ENCODE measurements around the gene FILIP1. TPM values are rescaled to one million over a fixed set of nuclear protein-coding genes. Genes with fewer than 3 reads are reported as not detected.

Gene FILIP1
- polyA plus RNA-seq, 2 of the 4 experiments (the other 2 are of a cell fraction) = 2.3 to 15.6 TPM

DNA sequence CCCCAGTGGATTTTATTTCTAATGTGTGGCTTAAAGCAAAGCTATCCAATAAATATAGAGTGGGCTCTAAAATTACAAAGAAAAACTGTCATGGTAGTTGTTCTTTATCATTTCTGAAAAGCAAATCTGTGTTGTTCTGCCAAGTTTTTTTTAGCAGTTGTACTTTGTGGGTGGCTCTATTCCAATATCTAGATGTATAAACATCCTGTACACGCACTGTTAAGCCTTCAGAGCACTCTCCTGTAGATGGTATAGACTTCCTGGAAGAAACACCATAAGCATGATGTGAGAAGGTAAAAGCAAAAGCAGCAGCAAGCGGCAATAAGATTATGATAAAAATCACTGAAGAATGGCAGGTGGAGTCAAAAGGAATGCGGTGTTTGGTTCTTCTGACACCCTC is 187.5 kb downstream of the FILIP1 start:
- H3K4me3 ChIP-seq = no peak overlapping the region
- ChIA-PET CTCF (no interaction called here), POLR2A (no interaction called here)
- DNase-seq (ENCODE audit: low read depth in 1 of 2, low spot score in 1 of 2) = no peak
- ATAC-seq = no peak
- TF ChIP-seq FOSL2 (IDR thresholded peaks at IDR 0.05) = no peak
- TF ChIP-seq FOSL2 (CRISPR knock-in tag; IDR thresholded peaks at IDR 0.05) = no peak
- TF ChIP-seq ZFP36 (IDR thresholded peaks at IDR 0.05; ENCODE audit: borderline replicate concordance, partially characterized antibody) = no peak
- no peak for TF ChIP-seq JUN (IDR thresholded peaks at IDR 0.05)
- TF ChIP-seq EP300 (IDR thresholded peaks at IDR 0.05) = no peak
- no peak for TF ChIP-seq HOXA7 (CRISPR knock-in tag; IDR thresholded peaks at IDR 0.05)
- TF ChIP-seq RNF2 (IDR thresholded peaks at IDR 0.05; ENCODE audit: borderline replicate concordance, low read depth) = no peak
- TF ChIP-seq, protein P1, sequence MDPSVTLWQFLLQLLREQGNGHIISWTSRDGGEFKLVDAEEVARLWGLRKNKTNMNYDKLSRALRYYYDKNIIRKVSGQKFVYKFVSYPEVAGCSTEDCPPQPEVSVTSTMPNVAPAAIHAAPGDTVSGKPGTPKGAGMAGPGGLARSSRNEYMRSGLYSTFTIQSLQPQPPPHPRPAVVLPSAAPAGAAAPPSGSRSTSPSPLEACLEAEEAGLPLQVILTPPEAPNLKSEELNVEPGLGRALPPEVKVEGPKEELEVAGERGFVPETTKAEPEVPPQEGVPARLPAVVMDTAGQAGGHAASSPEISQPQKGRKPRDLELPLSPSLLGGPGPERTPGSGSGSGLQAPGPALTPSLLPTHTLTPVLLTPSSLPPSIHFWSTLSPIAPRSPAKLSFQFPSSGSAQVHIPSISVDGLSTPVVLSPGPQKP (IDR thresholded peaks at IDR 0.05; ENCODE audit: low read depth, low read length) = no peak
- TF ChIP-seq MAFK (IDR thresholded peaks at IDR 0.05; ENCODE audit: partially characterized antibody) = no peak
- TF ChIP-seq ZNF302 (CRISPR knock-in tag; IDR thresholded peaks at IDR 0.05) = no peak
- TF ChIP-seq, protein P2, sequence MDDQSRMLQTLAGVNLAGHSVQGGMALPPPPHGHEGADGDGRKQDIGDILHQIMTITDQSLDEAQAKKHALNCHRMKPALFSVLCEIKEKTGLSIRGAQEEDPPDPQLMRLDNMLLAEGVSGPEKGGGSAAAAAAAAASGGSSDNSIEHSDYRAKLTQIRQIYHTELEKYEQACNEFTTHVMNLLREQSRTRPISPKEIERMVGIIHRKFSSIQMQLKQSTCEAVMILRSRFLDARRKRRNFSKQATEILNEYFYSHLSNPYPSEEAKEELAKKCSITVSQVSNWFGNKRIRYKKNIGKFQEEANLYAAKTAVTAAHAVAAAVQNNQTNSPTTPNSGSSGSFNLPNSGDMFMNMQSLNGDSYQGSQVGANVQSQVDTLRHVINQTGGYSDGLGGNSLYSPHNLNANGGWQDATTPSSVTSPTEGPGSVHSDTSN (IDR thresholded peaks at IDR 0.05) = no peak
- no peak for TF ChIP-seq ESRRA (IDR thresholded peaks at IDR 0.05; ENCODE audit: borderline replicate concordance, low read length)
- no peak for TF ChIP-seq BHLHE40 (IDR thresholded peaks at IDR 0.05; ENCODE audit: low read depth, low read length)
- TF ChIP-seq EHMT2 (IDR thresholded peaks at IDR 0.05; ENCODE audit: low read depth) = no peak
- TF ChIP-seq MAZ (IDR thresholded peaks at IDR 0.05; ENCODE audit: borderline replicate concordance, low read depth, low read length) = no peak
- 91% methylated on average over 3 of the region's 3 CpGs for WGBS (ENCODE audit: missing lambda C conversion rate)
- H3K27ac ChIP-seq = no peak overlapping the region
- no peak for FAIRE-seq
- no peaks in the 10 kb centered on the region for H3K9me3 ChIP-seq
- no peaks in the 10 kb centered on the region for H3K4me1 ChIP-seq
- no peak overlapping the region for H3K4me2 ChIP-seq

DNA sequence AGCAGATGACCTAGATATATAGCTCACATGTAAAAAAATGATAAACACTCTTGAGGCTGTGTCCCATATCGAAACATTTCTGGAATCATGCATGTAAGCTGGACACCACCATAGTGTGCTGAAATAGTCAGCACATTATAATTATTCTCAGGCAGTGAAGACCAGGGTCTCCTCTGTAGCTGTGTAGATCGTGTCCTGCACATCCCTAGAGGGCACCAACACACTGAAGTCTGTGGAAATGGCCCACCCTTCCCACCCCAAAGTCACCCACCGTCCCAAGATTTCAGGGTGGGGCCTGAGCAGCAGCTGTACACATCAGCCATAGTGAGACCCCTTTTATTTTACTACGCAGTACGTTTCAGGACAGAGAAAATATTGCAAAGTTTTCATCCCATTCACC is 188.0 kb downstream of the FILIP1 start:
- Histone ChIP-seq H3K9me3 (no peaks in the 10 kb centered on the region), H3K4me2 (no peak overlapping the region), H3K4me1 (no peaks in the 10 kb centered on the region; the same call in 2 of the 3 replicates), H3K27ac (no peak overlapping the region), H3K4me3 (no peak overlapping the region)
- no peak for ATAC-seq
- FAIRE-seq = no peak
- CTCF ChIA-PET = no interaction called here
- DNase-seq (ENCODE audit: low read depth in 1 of 2, low spot score in 1 of 2) = no peak
- POLR2A ChIA-PET = no interaction called here
- TF ChIP-seq EHMT2 (IDR thresholded peaks at IDR 0.05; ENCODE audit: low read depth) (no peak), MAZ (IDR thresholded peaks at IDR 0.05; ENCODE audit: borderline replicate concordance, low read depth, low read length) (no peak), HEYL (CRISPR knock-in tag; IDR thresholded peaks at IDR 0.05) (no peak), CHD2 (IDR thresholded peaks at IDR 0.05; ENCODE audit: low read length, partially characterized antibody) (no peak), CBX2 (IDR thresholded peaks at IDR 0.05; ENCODE audit: borderline replicate concordance, low read depth) (no peak), JUN (IDR thresholded peaks at IDR 0.05) (no peak), ESRRA (IDR thresholded peaks at IDR 0.05; ENCODE audit: borderline replicate concordance, low read length) (no peak), RCOR1 (IDR thresholded peaks at IDR 0.05; ENCODE audit: low read depth, low read length) (no peak), HOXB5 (CRISPR knock-in tag; IDR thresholded peaks at IDR 0.05) (no peak), ZNF302 (CRISPR knock-in tag; IDR thresholded peaks at IDR 0.05) (no peak), BHLHE40 (IDR thresholded peaks at IDR 0.05; ENCODE audit: low read depth, low read length) (no peak), TP53 (CRISPR knock-in tag; IDR thresholded peaks at IDR 0.05) (no peak), POLR2AphosphoS2 (conservative IDR thresholded peaks at IDR 0.05; ENCODE audit: low read length) (no peak), HOXB13 (CRISPR knock-in tag; IDR thresholded peaks at IDR 0.05; ENCODE audit: low read depth) (no peak), RFX5 (IDR thresholded peaks at IDR 0.05) (no peak)
- TF ChIP-seq, protein P3, sequence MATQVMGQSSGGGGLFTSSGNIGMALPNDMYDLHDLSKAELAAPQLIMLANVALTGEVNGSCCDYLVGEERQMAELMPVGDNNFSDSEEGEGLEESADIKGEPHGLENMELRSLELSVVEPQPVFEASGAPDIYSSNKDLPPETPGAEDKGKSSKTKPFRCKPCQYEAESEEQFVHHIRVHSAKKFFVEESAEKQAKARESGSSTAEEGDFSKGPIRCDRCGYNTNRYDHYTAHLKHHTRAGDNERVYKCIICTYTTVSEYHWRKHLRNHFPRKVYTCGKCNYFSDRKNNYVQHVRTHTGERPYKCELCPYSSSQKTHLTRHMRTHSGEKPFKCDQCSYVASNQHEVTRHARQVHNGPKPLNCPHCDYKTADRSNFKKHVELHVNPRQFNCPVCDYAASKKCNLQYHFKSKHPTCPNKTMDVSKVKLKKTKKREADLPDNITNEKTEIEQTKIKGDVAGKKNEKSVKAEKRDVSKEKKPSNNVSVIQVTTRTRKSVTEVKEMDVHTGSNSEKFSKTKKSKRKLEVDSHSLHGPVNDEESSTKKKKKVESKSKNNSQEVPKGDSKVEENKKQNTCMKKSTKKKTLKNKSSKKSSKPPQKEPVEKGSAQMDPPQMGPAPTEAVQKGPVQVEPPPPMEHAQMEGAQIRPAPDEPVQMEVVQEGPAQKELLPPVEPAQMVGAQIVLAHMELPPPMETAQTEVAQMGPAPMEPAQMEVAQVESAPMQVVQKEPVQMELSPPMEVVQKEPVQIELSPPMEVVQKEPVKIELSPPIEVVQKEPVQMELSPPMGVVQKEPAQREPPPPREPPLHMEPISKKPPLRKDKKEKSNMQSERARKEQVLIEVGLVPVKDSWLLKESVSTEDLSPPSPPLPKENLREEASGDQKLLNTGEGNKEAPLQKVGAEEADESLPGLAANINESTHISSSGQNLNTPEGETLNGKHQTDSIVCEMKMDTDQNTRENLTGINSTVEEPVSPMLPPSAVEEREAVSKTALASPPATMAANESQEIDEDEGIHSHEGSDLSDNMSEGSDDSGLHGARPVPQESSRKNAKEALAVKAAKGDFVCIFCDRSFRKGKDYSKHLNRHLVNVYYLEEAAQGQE (IDR thresholded peaks at IDR 0.05) = no peak
- TF ChIP-seq, protein P4, sequence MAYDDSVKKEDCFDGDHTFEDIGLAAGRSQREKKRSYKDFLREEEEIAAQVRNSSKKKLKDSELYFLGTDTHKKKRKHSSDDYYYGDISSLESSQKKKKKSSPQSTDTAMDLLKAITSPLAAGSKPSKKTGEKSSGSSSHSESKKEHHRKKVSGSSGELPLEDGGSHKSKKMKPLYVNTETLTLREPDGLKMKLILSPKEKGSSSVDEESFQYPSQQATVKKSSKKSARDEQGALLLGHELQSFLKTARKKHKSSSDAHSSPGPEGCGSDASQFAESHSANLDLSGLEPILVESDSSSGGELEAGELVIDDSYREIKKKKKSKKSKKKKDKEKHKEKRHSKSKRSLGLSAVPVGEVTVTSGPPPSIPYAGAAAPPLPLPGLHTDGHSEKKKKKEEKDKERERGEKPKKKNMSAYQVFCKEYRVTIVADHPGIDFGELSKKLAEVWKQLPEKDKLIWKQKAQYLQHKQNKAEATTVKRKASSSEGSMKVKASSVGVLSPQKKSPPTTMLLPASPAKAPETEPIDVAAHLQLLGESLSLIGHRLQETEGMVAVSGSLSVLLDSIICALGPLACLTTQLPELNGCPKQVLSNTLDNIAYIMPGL (CRISPR knock-in tag; IDR thresholded peaks at IDR 0.05; ENCODE audit: borderline replicate concordance) = no peak
- WGBS (ENCODE audit: missing lambda C conversion rate) = 77% methylated on average over 4 of the region's 5 CpGs

Measured in A549 (cell line).